Measurements from ENCODE around the gene SUSD3.

Gene SUSD3

GRCh38 chr9:93052791-93053540 lies 5.5 kb upstream of the SUSD3 start:
- no peak for DNase-seq (ENCODE audit: low read depth in 2 of 2)

GRCh38 chr9:93053781-93054331 lies 4.6 kb upstream of the SUSD3 start:
- DNase-seq (ENCODE audit: low read depth in 2 of 2), result no peak

GRCh38 chr9:93054758-93055704 lies 3.5 kb upstream of the SUSD3 start:
- DNase-seq (ENCODE audit: low read depth in 2 of 2), result no peak

GRCh38 chr9:93057042-93057702 lies 1.3 kb upstream of the SUSD3 start:
- no peak for DNase-seq (ENCODE audit: low read depth in 2 of 2)

- no peak for DNase-seq (ENCODE audit: low read depth in 2 of 2)
Measured at GRCh38 chr9:93057703-93058354, 672 bp upstream of the SUSD3 start.

- no peak for DNase-seq (ENCODE audit: low read depth in 2 of 2)
Measured at GRCh38 chr9:93059011-93059714, 662 bp downstream of the SUSD3 start.

GRCh38 chr9:93059715-93060578 lies 1.4 kb downstream of the SUSD3 start:
- no peak for DNase-seq (ENCODE audit: low read depth in 2 of 2)

- DNase-seq (ENCODE audit: low read depth in 2 of 2), result no peak
Measured at GRCh38 chr9:93060746-93061259, 2.3 kb downstream of the SUSD3 start.

- no peak for DNase-seq (ENCODE audit: low read depth in 2 of 2)
Measured at GRCh38 chr9:93061260-93061751, 2.8 kb downstream of the SUSD3 start.

GRCh38 chr9:93061791-93062763 lies 3.6 kb downstream of the SUSD3 start:
- no peak for DNase-seq (ENCODE audit: low read depth in 2 of 2)

GRCh38 chr9:93064392-93065134 lies 6.1 kb downstream of the SUSD3 start:
- peak; percentile 70 to 77 for DNase-seq (ENCODE audit: low read depth in 2 of 2)

GRCh38 chr9:93065135-93065720 lies 6.7 kb downstream of the SUSD3 start:
- no peak for DNase-seq (ENCODE audit: low read depth in 2 of 2)

GRCh38 chr9:93066978-93067603 lies 8.6 kb downstream of the SUSD3 start:
- DNase-seq (ENCODE audit: low read depth in 2 of 2), result no peak

- no peak for DNase-seq (ENCODE audit: low read depth in 2 of 2)
Measured at GRCh38 chr9:93068956-93069355, 10.5 kb downstream of the SUSD3 start.

- no peak for DNase-seq (ENCODE audit: low read depth in 2 of 2)
Measured at GRCh38 chr9:93071464-93071863, 13.0 kb downstream of the SUSD3 start.

- DNase-seq (ENCODE audit: low read depth in 2 of 2), result no peak
Measured at GRCh38 chr9:93072383-93072795, 13.9 kb downstream of the SUSD3 start.
